GM12891 (cell line): ENCODE measurements around the gene MYO7B.

Experiments
- DNase-seq: peaks from one replicate; pipeline ENCODE4 v3.0.0; 2011; ENCODE audit warnings: low spot score; ENCODE audit not compliant: insufficient read length
- FAIRE-seq: peaks from 2 replicates; lab custom pipeline; 2011; peaks lifted over from hg19 to GRCh38; lab: Jason Lieb, UNC
- PAX5 ChIP-seq: IDR thresholded peaks from 2 replicates; pipeline ENCODE4 v1.6.1; 2011; ENCODE audit warnings: low read length, moderate library complexity, mild to moderate bottlenecking; ENCODE audit not compliant: insufficient read depth, severe bottlenecking
- POLR2A ChIP-seq: IDR thresholded peaks from 2 replicates; pipeline ENCODE4 v1.6.1; 2011; ENCODE audit warnings: low read depth, low read length, control low read depth
- POLR2AphosphoS5 ChIP-seq: IDR thresholded peaks from 2 replicates; pipeline ENCODE4 v1.6.1; 2011; ENCODE audit warnings: low read depth, low read length, control low read depth
- POU2F2 ChIP-seq: IDR thresholded peaks from 2 replicates; pipeline ENCODE4 v1.6.1; 2011; ENCODE audit warnings: low read depth, mild to moderate bottlenecking, control low read depth, low read length, moderate library complexity
- SPI1 ChIP-seq: IDR thresholded peaks from 2 replicates; pipeline ENCODE4 v1.6.1; 2011; ENCODE audit warnings: low read depth, low read length, control low read depth
- TAF1 ChIP-seq: IDR thresholded peaks from 2 replicates; pipeline ENCODE4 v1.6.1; 2011; ENCODE audit warnings: low read depth, low read length, control low read depth

Gene MYO7B

DNA sequence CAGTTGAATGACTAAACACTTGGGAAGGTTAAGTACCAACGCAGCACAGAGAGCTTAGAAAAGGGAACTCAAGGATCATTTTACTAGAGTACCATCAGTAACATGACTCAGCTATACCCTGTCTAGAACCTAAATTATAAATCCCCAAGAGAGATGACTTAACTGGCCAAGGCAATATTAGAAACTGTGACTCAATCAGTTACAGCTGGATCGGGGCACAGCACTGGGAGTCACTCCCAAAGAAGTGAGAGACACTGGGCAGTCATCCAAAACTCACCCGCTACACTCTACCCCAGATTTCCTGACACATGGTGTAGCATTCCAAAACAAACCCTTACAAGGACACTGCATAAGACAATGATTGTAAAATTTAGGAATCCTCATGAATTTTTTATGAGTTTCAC, 26.9 kb upstream of the MYO7B start:
- TF ChIP-seq PAX5 (no peak), POU2F2 (no peak), TAF1 (no peak), SPI1 (peak; percentile 52; the same call in 1 of the 2 replicates)
- no peak for DNase-seq
- FAIRE-seq: peak; percentile 52

DNA sequence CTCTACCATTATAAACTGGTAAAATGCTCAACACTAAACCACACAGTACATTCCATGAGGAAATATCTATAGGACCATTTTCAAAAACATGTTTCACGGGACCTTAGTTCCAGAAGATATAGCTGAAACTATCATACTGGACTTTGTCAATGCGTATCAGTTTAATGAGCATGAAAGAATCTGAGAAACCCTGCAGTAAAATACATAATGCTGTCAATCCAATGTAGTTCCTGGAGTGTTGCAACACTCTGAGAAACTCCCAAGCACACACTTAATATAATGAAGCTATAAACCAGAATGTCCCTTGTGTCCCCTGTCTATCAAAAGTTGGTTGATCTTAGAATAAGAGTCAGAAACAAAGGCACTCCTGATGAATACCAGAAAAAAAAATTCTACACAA, 25.4 kb upstream of the MYO7B start:
- DNase-seq: no peak
- TF ChIP-seq POLR2AphosphoS5 (no peak), TAF1 (no peak), POLR2A (no peak), PAX5 (no peak), SPI1 (no peak), POU2F2 (no peak)
- no peak for FAIRE-seq

DNA sequence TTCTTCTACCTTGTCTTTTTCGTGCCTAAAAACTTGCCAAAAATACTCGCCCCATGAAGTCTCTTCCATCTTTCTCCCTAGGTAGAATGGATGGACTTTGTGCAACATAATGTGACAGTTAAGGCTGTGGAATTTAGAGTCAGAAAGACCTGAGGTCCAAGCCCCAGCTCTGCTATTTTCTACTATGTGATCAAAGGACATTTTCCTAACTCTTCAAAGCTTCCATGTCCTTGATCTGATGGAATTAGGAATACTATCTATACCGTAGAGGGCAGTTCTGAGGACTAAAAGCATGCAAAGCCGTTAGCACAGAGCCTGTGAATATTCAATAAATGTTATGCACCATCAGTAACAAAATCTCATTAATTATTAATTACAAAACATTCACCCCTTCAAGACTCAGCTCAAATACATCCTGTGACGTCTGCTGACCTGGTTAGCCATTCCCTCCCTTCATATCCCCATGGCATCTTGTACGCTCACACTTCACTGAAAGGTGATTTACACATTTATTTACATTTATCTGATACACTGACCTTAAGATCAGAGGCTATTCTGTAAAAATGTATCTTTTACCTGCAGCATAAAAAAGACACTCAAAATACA, 24.3 kb upstream of the MYO7B start:
- TF ChIP-seq PAX5 (no peak), POLR2AphosphoS5 (no peak), POU2F2 (no peak), TAF1 (no peak), POLR2A (no peak), SPI1 (no peak)
- no peak for FAIRE-seq
- no peak for DNase-seq

DNA sequence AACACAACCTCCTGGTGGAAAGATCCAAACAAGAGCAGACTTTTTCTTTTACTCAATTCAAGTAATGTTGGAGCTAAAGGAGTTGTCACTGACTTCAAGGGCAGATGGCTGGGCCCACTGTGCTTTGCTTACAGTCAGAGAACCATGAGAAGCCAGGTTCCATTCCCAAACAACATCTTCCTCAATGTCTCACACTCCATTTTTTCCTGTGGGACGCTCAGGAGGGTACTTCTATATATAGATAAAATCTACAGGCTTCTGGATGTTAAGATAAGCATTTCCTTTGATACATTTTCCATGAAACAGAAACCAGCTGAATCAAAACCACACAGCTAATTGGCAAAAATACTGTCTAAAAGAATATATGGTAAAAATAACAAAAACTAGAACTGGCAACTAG, 23.6 kb upstream of the MYO7B start:
- no peak for TF ChIP-seq POU2F2
- DNase-seq (no peak), FAIRE-seq (no peak)

DNA sequence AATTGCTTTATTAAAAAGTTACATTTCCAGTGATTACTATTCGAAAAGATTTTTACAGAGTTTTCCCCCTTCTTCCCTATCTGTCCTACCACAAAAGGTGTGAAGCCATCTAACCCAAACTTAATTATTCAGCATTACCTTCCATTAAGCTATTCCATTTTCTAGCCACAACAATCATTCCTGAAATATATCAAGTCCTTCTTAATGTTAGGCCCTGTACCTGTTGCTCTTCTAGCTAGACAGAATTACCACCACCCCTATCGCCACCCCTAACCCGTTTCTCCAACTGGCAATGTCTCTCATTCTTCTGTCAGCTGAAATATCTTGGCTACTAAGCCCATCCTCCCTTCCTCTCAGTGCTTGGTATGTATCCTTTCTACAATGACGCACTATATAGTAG, 23.1 kb upstream of the MYO7B start:
- DNase-seq (no peak), FAIRE-seq (no peak)
- TF ChIP-seq POLR2A: no peak
- no peak for TF ChIP-seq TAF1
- no peak for TF ChIP-seq POU2F2

DNA sequence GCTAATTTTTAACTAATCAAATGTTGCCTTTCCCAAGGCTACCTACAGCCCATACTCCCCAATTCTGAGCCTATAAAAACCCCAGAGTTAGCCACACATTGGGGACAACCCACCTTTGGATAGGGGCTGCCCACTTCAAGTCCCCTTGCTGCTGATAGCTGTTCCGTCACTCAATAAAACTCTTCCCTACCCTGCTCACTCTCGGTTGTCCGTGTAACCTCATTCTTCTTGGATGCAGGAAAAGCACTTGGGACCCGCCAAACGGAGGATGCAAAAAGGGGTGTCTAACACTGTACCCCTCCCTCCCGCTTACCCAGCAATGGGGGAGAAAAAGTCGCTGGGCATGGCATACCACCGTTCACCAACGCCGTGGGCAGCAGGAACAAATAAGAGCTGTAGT, 21.4 kb upstream of the MYO7B start:
- no peak for DNase-seq
- FAIRE-seq: no peak
- TF ChIP-seq POU2F2 (no peak), TAF1 (no peak), SPI1 (no peak), POLR2A (no peak), POLR2AphosphoS5 (no peak), PAX5 (no peak)

DNA sequence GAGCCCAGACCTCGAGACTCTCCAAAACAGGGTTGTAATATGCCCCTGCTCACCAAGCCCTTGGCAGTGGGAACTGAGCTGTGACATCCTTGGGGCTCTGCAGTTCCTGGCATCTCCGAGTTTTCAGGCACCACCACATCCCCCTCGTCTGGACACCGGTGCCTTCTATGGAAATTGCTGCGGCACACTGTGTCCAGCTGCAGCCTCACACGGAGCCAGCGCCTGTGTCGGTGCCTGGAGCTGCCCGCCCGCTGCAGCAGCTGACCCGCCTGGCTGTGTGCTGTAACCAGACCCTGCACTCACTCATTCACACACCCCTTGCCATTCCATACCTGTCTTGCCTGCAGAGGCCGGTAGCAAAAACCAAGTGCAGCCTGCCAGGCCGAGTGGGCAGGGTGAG, 21.0 kb upstream of the MYO7B start:
- TF ChIP-seq TAF1 (no peak), POU2F2 (no peak), POLR2A (no peak), SPI1 (no peak), PAX5 (no peak), POLR2AphosphoS5 (no peak)
- DNase-seq: no peak
- FAIRE-seq: no peak

DNA sequence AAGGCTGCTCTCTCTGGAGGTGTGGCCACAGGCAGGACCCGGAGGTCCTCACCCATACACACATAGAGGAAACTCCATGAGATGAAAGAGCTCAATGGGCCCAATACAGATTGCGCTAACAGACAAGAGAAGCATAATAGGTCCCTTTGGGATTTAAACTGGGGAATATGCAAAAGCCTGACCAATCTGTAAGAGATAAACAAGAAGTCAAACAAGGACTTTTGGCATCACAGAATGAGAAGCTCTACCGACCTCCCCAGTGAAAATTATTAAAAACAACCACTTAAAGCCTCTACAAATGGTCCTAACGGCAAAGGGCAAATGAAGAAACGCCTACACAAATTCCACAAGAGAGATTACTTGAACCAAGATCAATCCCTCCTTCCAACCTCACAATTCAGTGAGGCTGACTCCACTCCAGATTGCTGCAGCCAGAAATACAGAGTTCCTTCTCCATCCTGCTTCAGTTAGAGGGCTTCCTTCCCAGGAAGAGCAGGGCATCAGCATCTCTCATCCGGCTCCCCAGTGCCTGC, 20.0 kb upstream of the MYO7B start:
- DNase-seq (no peak), FAIRE-seq (no peak)
- no peak for TF ChIP-seq PAX5

DNA sequence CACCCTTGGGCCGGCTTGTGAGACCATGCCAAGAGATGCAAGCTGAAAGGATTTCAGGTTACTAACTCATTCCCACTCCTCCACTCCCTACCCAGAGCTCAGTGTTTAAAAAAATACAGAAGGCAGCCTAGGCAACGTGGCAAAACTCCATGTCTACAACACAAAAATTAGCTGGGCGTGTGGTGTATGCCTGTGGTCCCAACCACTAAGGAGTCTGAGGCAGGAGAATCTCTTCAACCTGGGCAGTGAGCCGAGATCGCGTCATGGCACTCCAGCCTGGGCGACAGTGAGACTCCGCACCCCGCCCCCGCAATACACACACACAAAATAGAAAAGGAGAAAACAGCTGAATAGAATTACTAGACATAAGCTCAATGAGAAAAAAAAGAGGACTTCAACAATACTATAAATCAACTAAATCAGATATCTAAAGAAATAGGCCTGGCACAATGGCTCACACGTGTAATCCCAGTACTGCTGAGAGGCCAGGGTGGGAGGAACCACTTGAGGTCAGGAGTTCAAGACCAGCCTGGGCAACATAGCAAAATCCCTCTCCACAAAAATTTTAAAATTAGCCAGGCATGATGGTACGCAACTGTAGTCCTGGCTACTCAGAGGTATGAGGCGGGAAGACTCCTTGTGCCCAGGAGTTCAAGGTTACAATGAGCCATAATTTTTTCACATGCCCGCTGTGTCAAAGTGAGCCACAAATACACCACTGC, 19.3 kb upstream of the MYO7B start:
- DNase-seq: no peak
- TF ChIP-seq TAF1 (no peak), SPI1 (no peak), POLR2A (no peak), PAX5 (no peak), POLR2AphosphoS5 (no peak), POU2F2 (no peak)
- no peak for FAIRE-seq

DNA sequence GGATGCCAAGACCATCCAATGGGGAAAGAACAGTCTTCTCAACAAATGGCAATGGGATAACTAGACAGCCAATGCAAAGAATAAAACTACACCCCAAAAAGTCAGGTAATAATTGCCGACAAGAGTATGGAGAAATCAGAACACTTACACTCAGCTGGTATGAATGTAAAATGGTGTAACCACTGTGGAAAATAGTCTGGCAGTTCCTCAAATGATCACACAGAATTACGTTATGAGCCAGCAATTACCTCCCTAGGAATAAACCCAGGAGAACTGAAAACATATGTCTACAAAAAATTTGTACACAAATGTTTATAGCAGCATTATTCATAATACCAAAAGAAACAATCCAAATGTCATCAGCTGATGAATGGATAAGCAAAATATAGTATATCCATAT, 18.0 kb upstream of the MYO7B start:
- DNase-seq (no peak), FAIRE-seq (no peak)
- TF ChIP-seq POLR2AphosphoS5 (no peak), POU2F2 (no peak), SPI1 (no peak), POLR2A (no peak), TAF1 (no peak)

DNA sequence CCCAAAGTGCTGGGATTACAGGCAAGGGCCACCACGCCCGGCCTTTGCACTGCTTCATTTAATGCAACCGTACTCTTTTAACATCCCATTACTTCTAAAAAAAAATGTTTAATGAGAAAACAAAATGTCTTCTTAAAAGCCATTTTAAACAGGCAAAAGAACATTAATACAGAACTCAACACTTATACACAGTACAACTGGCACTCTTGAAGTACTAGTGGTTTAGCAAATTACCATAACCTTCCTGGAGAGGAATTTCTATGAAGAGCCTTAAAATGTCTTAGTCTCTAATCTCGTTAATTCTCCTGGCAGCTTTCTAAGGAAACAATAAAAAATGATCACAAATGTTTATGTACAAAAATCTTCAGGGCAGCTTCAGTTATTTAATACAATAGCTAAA, 15.1 kb upstream of the MYO7B start:
- no peak for TF ChIP-seq POU2F2
- TF ChIP-seq POLR2AphosphoS5: no peak
- no peak for FAIRE-seq

More for the DNA sequence above, 15.1 kb upstream of the MYO7B start:
- no peak for DNase-seq
